Mesendoderm (in vitro differentiated cells): ENCODE results near the gene FUT6.

Source experiments
- DNase-seq: peaks from one replicate; pipeline ENCODE4 v3.0.0; 2013
- H2AK5ac ChIP-seq: 2 replicates; pipeline ENCODE4 v1.6.1; 2013; ENCODE audit warnings: low read length, inconsistent platforms
- H2BK120ac ChIP-seq: 2 replicates; pipeline ENCODE4 v1.6.1; 2013; ENCODE audit warnings: low read depth, mild to moderate bottlenecking, low read length, moderate library complexity, mixed read lengths
- H2BK15ac ChIP-seq: replicated peaks from 2 replicates; pipeline ENCODE4 v1.6.1; 2013; ENCODE audit warnings: low read depth, mild to moderate bottlenecking, moderate library complexity
- H2BK5ac ChIP-seq: 2 replicates; pipeline ENCODE4 v1.6.1; 2013; ENCODE audit warnings: low read length, inconsistent platforms
- H3K18ac ChIP-seq: 2 replicates; pipeline ENCODE4 v1.6.1; 2013; ENCODE audit warnings: mild to moderate bottlenecking, low read length, mixed read lengths
- H3K23ac ChIP-seq: one replicate; pipeline ENCODE4 v1.6.1; 2013; ENCODE audit warnings: low read length
- H3K27ac ChIP-seq: 2 replicates; pipeline ENCODE4 v1.5.1; 2013; ENCODE audit warnings: low read depth, mild to moderate bottlenecking, inconsistent platforms, low read length, moderate library complexity
- H3K27me3 ChIP-seq: 2 replicates; pipeline ENCODE4 v1.6.1; 2013; ENCODE audit warnings: low read length, control low read depth, mild to moderate bottlenecking, inconsistent platforms; ENCODE audit not compliant: insufficient read depth, poor library complexity
- H3K36me3 ChIP-seq: 2 replicates; pipeline ENCODE4 v1.6.1; 2013; ENCODE audit warnings: low read length, inconsistent platforms; ENCODE audit not compliant: control insufficient read depth, insufficient read depth
- H3K4ac ChIP-seq: one replicate; pipeline ENCODE4 v1.6.1; 2013; ENCODE audit warnings: low read depth, mild to moderate bottlenecking, low read length, moderate library complexity
- H3K4me1 ChIP-seq: 2 replicates; pipeline ENCODE4 v1.6.1; 2013; ENCODE audit warnings: low read depth, low read length, inconsistent platforms; ENCODE audit not compliant: control insufficient read depth
- H3K4me2 ChIP-seq: 2 replicates; pipeline ENCODE4 v1.6.1; 2013; ENCODE audit warnings: low read length
- H3K4me3 ChIP-seq: 2 replicates; pipeline ENCODE4 v1.5.1; 2013; ENCODE audit warnings: mild to moderate bottlenecking, low read length
- H3K56ac ChIP-seq: one replicate; pipeline ENCODE4 v1.6.1; 2013; ENCODE audit warnings: low read length
- H3K79me1 ChIP-seq: 2 replicates; pipeline ENCODE4 v1.6.1; 2013; ENCODE audit warnings: low read length, inconsistent platforms
- H3K79me2 ChIP-seq: 2 replicates; pipeline ENCODE4 v1.6.1; 2013; ENCODE audit warnings: mild to moderate bottlenecking, low read length; ENCODE audit not compliant: control insufficient read depth, insufficient read depth
- H3K9ac ChIP-seq: 2 replicates; pipeline ENCODE4 v1.6.1; 2013; ENCODE audit warnings: low read length, inconsistent platforms
- H4K5ac ChIP-seq: one replicate; pipeline ENCODE4 v1.6.1; 2013; ENCODE audit warnings: low read length
- H4K8ac ChIP-seq: one replicate; pipeline ENCODE4 v1.6.1; 2013; ENCODE audit warnings: low read depth, mild to moderate bottlenecking, control low read depth, low read length, moderate library complexity
- WGBS: extraction: QIAGEN DNeasy Blood & Tissue Kit; methylation state at CpG from one replicate; pipeline ENCODE4 v1.1.7; 2013; ENCODE audit warnings: low lambda C conversion rate, missing lambda C conversion rate; ENCODE audit not compliant: insufficient coverage; ENCODE audit errors: extremely low coverage; 5-methylcytosine and 5-hydroxymethylcytosine counted together

Gene FUT6

DNA sequence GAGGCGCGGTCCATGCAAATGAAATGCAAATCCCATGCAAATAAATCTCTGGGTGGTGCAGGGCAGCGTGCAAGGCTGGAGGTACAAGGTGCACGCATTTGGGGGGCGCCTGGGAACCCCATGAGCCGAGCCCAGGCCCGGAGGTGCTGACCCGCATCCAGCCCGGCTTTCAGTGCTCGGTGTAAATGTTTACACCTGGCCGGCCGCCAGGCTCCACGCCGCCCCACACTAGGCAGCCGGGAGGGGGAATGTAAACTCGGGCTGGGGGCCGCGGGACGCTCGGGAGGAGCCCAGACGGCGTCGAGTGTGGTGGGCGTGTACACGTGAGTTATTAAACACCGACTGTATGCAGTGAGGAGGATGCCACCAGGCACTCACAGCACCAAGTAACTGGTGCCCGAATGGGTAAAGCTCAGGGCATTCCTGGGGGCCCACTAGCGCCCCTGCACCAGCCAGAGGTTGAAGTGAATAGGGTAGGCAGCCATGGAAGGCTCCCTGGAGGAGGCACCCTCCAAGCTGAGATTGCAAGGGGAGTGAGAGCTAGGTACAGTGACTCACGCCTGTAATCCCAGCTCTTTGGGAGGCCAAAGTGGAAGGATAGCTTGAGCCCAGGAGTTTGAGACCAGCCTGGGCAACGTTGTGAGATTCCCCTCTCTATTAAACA is 17.2 kb downstream of the FUT6 start:
- H4K5ac ChIP-seq, result no peak overlapping the region
- no peaks in the 10 kb centered on the region for H3K36me3 ChIP-seq
- H2BK5ac ChIP-seq, result no peak overlapping the region
- no peaks in the 10 kb centered on the region for H3K27me3 ChIP-seq
- H2AK5ac ChIP-seq, result no peak overlapping the region
- H3K4me1 ChIP-seq, result no peaks in the 10 kb centered on the region
- H3K18ac ChIP-seq, result no peak overlapping the region
- H3K23ac ChIP-seq, result no peak overlapping the region
- H3K9ac ChIP-seq, result no peak overlapping the region
- no peaks in the 10 kb centered on the region for H3K79me2 ChIP-seq
- H3K79me1 ChIP-seq, result no peaks in the 10 kb centered on the region
- H2BK15ac ChIP-seq, result no peak overlapping the region
- no peak overlapping the region for H3K4me3 ChIP-seq
- H2BK120ac ChIP-seq, result no peak overlapping the region
- no peak overlapping the region for H3K27ac ChIP-seq
- H3K4me2 ChIP-seq, result no peak overlapping the region
- H3K4ac ChIP-seq, result no peak overlapping the region
- no peak overlapping the region for H3K56ac ChIP-seq
- DNase-seq, result no peak
- WGBS, result no CpG with 5 or more reads among the region's 30 CpGs
- no peak overlapping the region for H4K8ac ChIP-seq

DNA sequence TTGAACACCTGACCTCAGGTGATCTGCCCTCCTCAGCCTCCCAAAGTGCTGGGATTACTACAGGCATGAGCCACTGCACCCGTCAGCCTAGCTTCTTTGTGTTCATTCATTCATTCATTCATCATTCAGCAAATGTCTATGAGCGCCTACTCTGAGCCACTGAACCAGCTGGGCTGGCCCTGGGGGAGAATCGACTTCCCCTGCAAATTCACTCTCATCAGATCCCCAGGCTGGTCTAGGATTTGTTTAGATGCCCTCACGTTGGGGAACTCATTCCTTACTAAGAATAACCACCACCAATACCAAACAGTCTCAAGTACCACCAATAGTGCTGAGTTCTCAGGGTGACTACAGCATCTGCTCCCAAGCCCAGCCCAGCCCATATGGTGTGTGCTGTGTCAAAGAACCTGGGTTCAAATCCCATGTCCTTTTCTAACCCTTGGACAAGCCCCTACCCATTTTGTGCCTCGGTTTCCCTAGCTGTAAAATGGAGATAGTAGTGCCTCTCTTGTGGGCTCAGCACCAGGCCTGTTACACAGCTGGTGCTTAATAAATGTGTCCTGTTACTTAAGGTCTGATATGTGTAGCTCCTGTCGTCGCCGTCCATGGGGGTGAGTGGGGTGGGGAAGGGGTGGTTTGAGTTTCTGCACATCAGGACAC is 17.9 kb downstream of the FUT6 start:
- Histone ChIP-seq H3K56ac (no peak overlapping the region), H2BK5ac (no peak overlapping the region), H3K79me1 (no peaks in the 10 kb centered on the region), H4K8ac (no peak overlapping the region), H2BK120ac (no peak overlapping the region), H3K27ac (no peak overlapping the region), H4K5ac (no peak overlapping the region), H3K23ac (no peak overlapping the region), H2AK5ac (no peak overlapping the region), H3K4me2 (no peak overlapping the region), H3K4me1 (no peaks in the 10 kb centered on the region), H3K18ac (no peak overlapping the region), H3K79me2 (no peaks in the 10 kb centered on the region), H3K4ac (no peak overlapping the region), H3K4me3 (no peak overlapping the region), H3K9ac (no peak overlapping the region), H3K36me3 (no peaks in the 10 kb centered on the region), H2BK15ac (no peak overlapping the region), H3K27me3 (no peaks in the 10 kb centered on the region)
- no peak for DNase-seq
- WGBS, result no CpG with 5 or more reads among the region's 8 CpGs

DNA sequence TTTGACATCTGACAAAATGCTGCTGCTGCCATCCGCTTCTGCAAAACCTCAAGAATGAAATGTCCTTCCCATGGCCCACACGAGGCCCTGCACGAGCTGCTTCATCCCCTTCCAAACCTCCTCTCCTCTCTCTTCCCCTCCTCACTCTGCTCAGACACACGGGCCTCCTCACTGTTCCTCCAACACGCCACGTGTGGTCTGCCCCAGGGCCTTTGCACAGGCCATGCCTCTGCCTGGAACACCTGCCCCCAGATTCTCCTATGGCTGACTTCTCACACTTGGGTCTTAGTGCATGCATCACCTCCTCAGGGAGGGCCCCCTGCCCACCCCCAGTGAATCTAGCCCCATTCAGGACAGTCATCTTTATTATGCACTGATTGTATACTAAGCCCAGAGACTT is 18.7 kb downstream of the FUT6 start:
- H3K79me2 ChIP-seq, result no peaks in the 10 kb centered on the region
- H3K4me2 ChIP-seq, result no peak overlapping the region
- no peak overlapping the region for H4K8ac ChIP-seq
- no peak overlapping the region for H4K5ac ChIP-seq
- DNase-seq, result no peak
- no peak overlapping the region for H3K27ac ChIP-seq
- H3K4me1 ChIP-seq, result no peaks in the 10 kb centered on the region
- no peaks in the 10 kb centered on the region for H3K79me1 ChIP-seq
- H3K9ac ChIP-seq, result no peak overlapping the region
- H3K36me3 ChIP-seq, result no peaks in the 10 kb centered on the region
- no peak overlapping the region for H2BK15ac ChIP-seq
- H3K4me3 ChIP-seq, result no peak overlapping the region
- H3K4ac ChIP-seq, result no peak overlapping the region
- H3K18ac ChIP-seq, result no peak overlapping the region
- no peak overlapping the region for H2BK5ac ChIP-seq
- no peak overlapping the region for H3K23ac ChIP-seq
- WGBS, result no CpG with 5 or more reads among the region's 6 CpGs
- no peak overlapping the region for H2AK5ac ChIP-seq
- no peak overlapping the region for H3K56ac ChIP-seq
- no peaks in the 10 kb centered on the region for H3K27me3 ChIP-seq
- no peak overlapping the region for H2BK120ac ChIP-seq

DNA sequence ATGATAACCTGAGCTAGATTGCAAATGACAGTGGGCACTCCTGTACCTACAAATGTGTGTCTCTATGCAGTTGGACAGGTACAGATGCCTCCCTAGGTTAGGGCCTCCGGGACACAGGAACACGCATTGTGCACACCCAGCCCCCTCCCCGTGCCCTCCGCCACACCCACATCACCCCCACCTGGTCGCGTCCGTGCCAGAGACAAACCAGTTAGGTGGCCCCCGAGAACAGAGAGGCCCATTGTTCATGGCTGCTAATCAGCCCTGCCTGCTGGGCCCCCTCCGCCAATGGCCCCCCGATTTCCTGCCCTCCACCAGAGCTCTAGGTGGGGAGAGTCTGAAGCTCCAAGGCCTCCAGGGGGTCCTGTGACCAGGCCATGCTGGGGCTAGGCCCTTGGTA is 20.9 kb downstream of the FUT6 start:
- Histone ChIP-seq H2BK15ac (no peak overlapping the region), H3K4ac (no peak overlapping the region), H3K27me3 (no peaks in the 10 kb centered on the region), H3K4me3 (no peak overlapping the region), H2BK120ac (no peak overlapping the region), H3K18ac (no peak overlapping the region), H4K8ac (no peak overlapping the region), H2AK5ac (no peak overlapping the region), H3K79me2 (no peaks in the 10 kb centered on the region), H3K56ac (no peak overlapping the region), H3K4me1 (no peaks in the 10 kb centered on the region), H3K27ac (no peak overlapping the region), H3K23ac (no peak overlapping the region), H3K4me2 (no peak overlapping the region), H3K79me1 (no peaks in the 10 kb centered on the region), H2BK5ac (no peak overlapping the region), H3K36me3 (no peaks in the 10 kb centered on the region), H4K5ac (no peak overlapping the region), H3K9ac (no peak overlapping the region)
- DNase-seq, result no peak
- WGBS, result no CpG with 5 or more reads among the region's 10 CpGs

DNA sequence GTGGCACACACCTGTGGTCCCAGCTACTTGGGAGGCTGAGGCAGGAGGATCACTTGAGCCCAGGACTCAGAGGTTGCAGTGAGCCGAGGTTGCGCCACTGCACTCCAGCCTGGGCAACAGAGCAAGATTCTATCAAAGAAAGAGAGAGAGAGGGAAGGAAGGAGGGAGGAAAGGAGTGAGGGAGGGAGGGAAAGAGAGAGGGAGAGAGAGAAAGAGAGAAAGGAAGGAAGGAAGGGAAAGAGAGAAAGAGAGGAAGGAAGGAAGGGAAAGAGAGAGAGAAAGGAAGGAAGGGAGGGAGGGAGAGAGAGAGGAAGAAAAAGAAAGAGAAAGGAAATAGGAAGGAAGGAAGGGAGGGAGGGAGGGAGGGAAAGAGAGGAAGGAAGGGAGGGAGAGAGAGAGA is 22.3 kb downstream of the FUT6 start:
- Histone ChIP-seq H3K4me2 (no peak overlapping the region), H3K79me1 (no peaks in the 10 kb centered on the region), H3K4me3 (no peak overlapping the region), H3K36me3 (no peaks in the 10 kb centered on the region), H3K4ac (no peak overlapping the region), H3K27ac (no peak overlapping the region), H4K8ac (no peak overlapping the region), H4K5ac (no peak overlapping the region), H3K23ac (no peak overlapping the region), H2BK5ac (no peak overlapping the region), H3K18ac (no peak overlapping the region), H2BK120ac (no peak overlapping the region), H3K79me2 (no peaks in the 10 kb centered on the region), H2AK5ac (no peak overlapping the region), H2BK15ac (no peak overlapping the region), H3K27me3 (no peaks in the 10 kb centered on the region), H3K4me1 (no peaks in the 10 kb centered on the region), H3K56ac (no peak overlapping the region), H3K9ac (no peak overlapping the region)
- WGBS, result no CpG with 5 or more reads among the region's 2 CpGs
- no peak for DNase-seq

DNA sequence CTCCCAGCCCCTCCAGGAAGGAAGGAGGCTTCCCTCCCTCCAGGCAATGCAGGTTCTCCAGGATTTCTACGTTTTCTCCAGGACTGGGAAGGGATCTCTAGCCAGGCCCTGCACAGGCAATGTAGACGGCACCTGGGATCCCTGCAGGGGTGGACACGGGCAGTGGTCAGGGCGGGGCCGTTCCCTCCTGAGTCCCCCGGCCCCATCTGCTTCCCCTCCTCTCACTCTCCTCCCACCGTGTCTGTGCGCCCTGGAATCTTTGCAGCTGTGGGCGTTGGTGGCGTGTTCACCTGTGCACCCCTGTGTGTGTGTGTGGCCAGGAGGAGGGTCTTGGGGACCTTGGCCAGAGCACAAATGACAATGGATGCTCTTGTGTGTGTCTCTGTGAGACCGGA is 24.7 kb downstream of the FUT6 start:
- Histone ChIP-seq H2AK5ac (no peak overlapping the region), H3K9ac (no peak overlapping the region), H3K79me1 (no peaks in the 10 kb centered on the region), H3K36me3 (no peaks in the 10 kb centered on the region), H4K8ac (no peak overlapping the region), H3K4me2 (no peak overlapping the region), H2BK120ac (no peak overlapping the region), H3K18ac (no peak overlapping the region), H3K79me2 (no peaks in the 10 kb centered on the region), H3K23ac (no peak overlapping the region), H2BK15ac (no peak overlapping the region), H3K27me3 (no peaks in the 10 kb centered on the region), H3K4me1 (no peaks in the 10 kb centered on the region), H2BK5ac (no peak overlapping the region), H3K4me3 (no peak overlapping the region), H3K56ac (no peak overlapping the region), H3K4ac (no peak overlapping the region), H3K27ac (no peak overlapping the region), H4K5ac (no peak overlapping the region)
- no peak for DNase-seq
- no CpG with 5 or more reads among the region's 11 CpGs for WGBS
